HepG2 (cell line): ENCODE results near the gene CDH12. TPM values are rescaled to one million over a fixed set of nuclear protein-coding genes. Genes with fewer than 3 reads are reported as not detected.

Experiments used
- ATAC-seq: fragments of 200-7000 bp; cut with Tn5 transposase; 3 replicates; pipeline ENCODE4 v1.9.1; 2020; ENCODE audit warnings: mild to moderate bottlenecking, moderate library complexity
- BruUV-seq: library from RNA; stranded (reverse); fragments of 400-500 nt; replicated peaks from 2 replicates; lab custom pipeline; 2021; lab: Mats Ljungman, UMichigan
- CTCF ChIA-PET: fragments of 300-600 bp; formaldehyde crosslinking; extraction: SDS; loops from one replicate; lab custom pipeline; 2021; ENCODE audit warnings: low total read pairs, inconsistent platforms, low intra/inter-chr PET ratio; lab: Yijun Ruan, JAX
- POLR2A ChIA-PET: fragments of 350-600 bp; sonication (Branson Sonifier 250); formaldehyde crosslinking; loops from one replicate; lab custom pipeline; 2020; ENCODE audit warnings: antibody characterized with exemption, inconsistent platforms; lab: Yijun Ruan, JAX
- DNase-seq: peaks from one replicate; pipeline ENCODE4 v3.0.0-alpha.2; 2015; ENCODE audit warnings: low spot score
- FAIRE-seq: peaks from 3 replicates; lab custom pipeline; 2011; peaks lifted over from hg19 to GRCh38; lab: Jason Lieb, UNC
- H2AFZ ChIP-seq: one replicate; pipeline ENCODE4 v1.6.1; 2011; ENCODE audit warnings: low read length, inconsistent platforms
- H3K27ac ChIP-seq: fragments of 300-600 bp; 3 replicates; pipeline ENCODE4 v1.8.0; 2011; ENCODE audit warnings: mixed run types, mild to moderate bottlenecking, mixed read lengths, low read length, inconsistent platforms; ENCODE audit not compliant: insufficient read depth; ENCODE audit errors: extremely low read length
- H3K27me3 ChIP-seq, 2 experiments: fragments of 200-600 bp in 1 of 2; 2 replicates in 1 of 2; 3 replicates in 1 of 2; pipeline versions ENCODE4 v1.6.0 to v1.8.0; 2011; ENCODE audit warnings: low read length in 2 of 2, mild to moderate bottlenecking in 2 of 2, moderate library complexity in 2 of 2, inconsistent platforms in 1 of 2; ENCODE audit not compliant: insufficient read depth in 2 of 2, control insufficient read depth in 1 of 2
- H3K36me3 ChIP-seq, 2 experiments: fragments of 200-600 bp in 1 of 2; replicated peaks in 1 of 2; 2 replicates in 1 of 2; 3 replicates in 1 of 2; pipeline versions ENCODE4 v1.5.1 to v1.8.0; 2011; ENCODE audit warnings: low read length in 2 of 2, inconsistent platforms in 1 of 2; ENCODE audit not compliant: insufficient read depth in 2 of 2, control insufficient read depth in 1 of 2
- H3K4me1 ChIP-seq: 2 replicates; pipeline ENCODE4 v1.5.1; 2012; ENCODE audit warnings: low read length, inconsistent platforms; ENCODE audit not compliant: insufficient read depth
- H3K4me2 ChIP-seq: 2 replicates; pipeline ENCODE4 v1.6.0; 2011; ENCODE audit warnings: low read depth, low read length, inconsistent platforms
- H3K4me3 ChIP-seq, 3 experiments: fragments of 200-600 bp in 1 of 3; sonication (generic), shearing (Covaris generic) in 1 of 3; replicated peaks in 1 of 3; 2 replicates each; pipeline ENCODE4 v1.5.1; 2011 to 2016; ENCODE audit warnings: low read length in 3 of 3, inconsistent platforms in 2 of 3, low read depth in 2 of 3, mild to moderate bottlenecking in 2 of 3, control low read depth in 1 of 3, mixed read lengths in 1 of 3; ENCODE audit not compliant: insufficient read depth in 1 of 3
- H3K79me2 ChIP-seq: one replicate; pipeline ENCODE4 v1.6.1; 2011; ENCODE audit warnings: low read length, inconsistent platforms; ENCODE audit not compliant: insufficient read depth
- H3K9ac ChIP-seq: 2 replicates; pipeline ENCODE4 v1.6.0; 2011; ENCODE audit warnings: mild to moderate bottlenecking, low read depth, low read length, inconsistent platforms; ENCODE audit not compliant: insufficient read depth
- H3K9me3 ChIP-seq: 2 replicates; pipeline ENCODE4 v1.5.1; 2012; ENCODE audit warnings: mild to moderate bottlenecking, low read length
- H4K20me1 ChIP-seq: 2 replicates; pipeline ENCODE4 v1.6.0; 2011; ENCODE audit warnings: inconsistent platforms, mild to moderate bottlenecking, low read length, moderate library complexity; ENCODE audit not compliant: insufficient read depth
- ETV5 ChIP-seq: IDR thresholded peaks from 2 replicates; pipeline ENCODE4 v1.6.1; 2018; ENCODE audit warnings: missing biosample characterization, missing genetic modification reagents, inconsistent platforms, borderline replicate concordance
- FOXO4 ChIP-seq: sonication (generic); formaldehyde crosslinking; conservative IDR thresholded peaks from 2 replicates; pipeline ENCODE4 v1.8.1; 2023; ENCODE audit warnings: missing genetic modification reagents
- GMEB2 ChIP-seq: IDR thresholded peaks from 2 replicates; pipeline ENCODE4 v1.6.1; 2016; ENCODE audit warnings: missing biosample characterization, missing genetic modification reagents, low read depth
- HES4 ChIP-seq: sonication (generic); formaldehyde crosslinking; IDR thresholded peaks from 2 replicates; pipeline ENCODE4 v1.9.0; 2021; ENCODE audit warnings: mild to moderate bottlenecking, missing genetic modification reagents, borderline replicate concordance
- PAWR ChIP-seq: sonication (generic); formaldehyde crosslinking; IDR thresholded peaks from 2 replicates; pipeline ENCODE4 v1.4.0; 2020; ENCODE audit warnings: missing genetic modification reagents, mild to moderate bottlenecking, borderline replicate concordance
- PCBP2 ChIP-seq: fragments of 200-400 bp; formaldehyde crosslinking; optimal IDR thresholded peaks from 2 replicates; pipeline ENCODE3; 2018; ENCODE audit warnings: low read length, low read depth; ENCODE audit not compliant: poor library complexity, severe bottlenecking
- ZBTB3 ChIP-seq: sonication (generic); formaldehyde crosslinking; IDR thresholded peaks from 2 replicates; pipeline ENCODE4 v1.4.0; 2020; ENCODE audit warnings: low read depth, mild to moderate bottlenecking, moderate library complexity, missing genetic modification reagents, borderline replicate concordance
- ZBTB4 ChIP-seq: sonication (generic); formaldehyde crosslinking; IDR thresholded peaks from 2 replicates; pipeline ENCODE4 v1.4.0; 2020; ENCODE audit warnings: missing genetic modification reagents, mild to moderate bottlenecking, borderline replicate concordance
- ZKSCAN1 ChIP-seq: fragments of 150-350 bp; IDR thresholded peaks from 2 replicates; pipeline ENCODE4 v1.6.1; 2014; ENCODE audit warnings: low read length
- ZNF10 ChIP-seq: sonication (generic); formaldehyde crosslinking; IDR thresholded peaks from 2 replicates; pipeline ENCODE4 v1.4.0; 2020; ENCODE audit warnings: mild to moderate bottlenecking, low read depth, missing genetic modification reagents, borderline replicate concordance
- ZNF7 ChIP-seq: IDR thresholded peaks from 2 replicates; pipeline ENCODE4 v1.6.1; 2016; ENCODE audit warnings: missing biosample characterization, missing genetic modification reagents
- in situ Hi-C: cut with HindIII; loops from 2 replicates; pipeline ENCODE4 v1.10.0; 2017; ENCODE audit warnings: low pct_unique_long_range_greater_than_20kb; ENCODE audit not compliant: extremely low pct_ligation_motif_present
- intact Hi-C: fragments of 100-400 bp; cut with micrococcal nuclease; formaldehyde crosslinking; loops from one replicate; pipeline ENCODE4 v1.10.0; 2022; ENCODE audit not compliant: unreplicated experiment
- polyA plus RNA-seq, 8 experiments: library from polyadenylated mRNA; depleted of rRNA in 3 of 8; stranded (reverse) in 7 of 8; unstranded in 1 of 8; fragments of >200 nt; fragmentation: Illumina TruSeq in 4 of 8; extraction: Trizol in 4 of 8; gene quantifications; 2 replicates each; pipeline versions ENCODE4 v1.2.1 to v1.2.3, GENCODE V29; 2011 to 2016; ENCODE audit warnings: low read depth in 4 of 8, missing spikeins in 1 of 8, mixed read lengths in 1 of 8; ENCODE audit not compliant: insufficient read depth in 1 of 8
- total RNA-seq, 5 experiments: library from RNA; depleted of rRNA; stranded (reverse); fragments of >200 nt; fragmentation: Illumina TruSeq; extraction: Trizol; gene quantifications; 2 replicates each; pipeline ENCODE4 v1.2.3, GENCODE V29; 2016; ENCODE audit warnings: low read depth in 1 of 5

Gene CDH12
- total and polyA plus RNA-seq, 2 of the 13 experiments (the other 11 are each of a cell fraction or from before 2014, with no cell fraction given): not detected

- TF ChIP-seq ZBTB4 (CRISPR knock-in tag) (no peak), PAWR (no peak), PCBP2 (no peak), GMEB2 (CRISPR knock-in tag) (no peak), ETV5 (CRISPR knock-in tag) (no peak), ZNF10 (CRISPR knock-in tag) (no peak), ZKSCAN1 (no peak)
- TF ChIP-seq, all 625 proteins: peak for 0
These were observed 934.7 kb downstream of the CDH12 start (continued) for GRCh38 chr5:21918451-21918850.

GRCh38 chr5:21910731-21911130 lies 942.4 kb downstream of the CDH12 start:
- TF ChIP-seq ZBTB3 (CRISPR knock-in tag): no peak
- TF ChIP-seq FOXO4 (CRISPR knock-in tag): no peak
- no peak for TF ChIP-seq ZNF7
- no peak for TF ChIP-seq HES4 (CRISPR knock-in tag)
- no peaks in the 10 kb centered on the region for H3K36me3 ChIP-seq
- DNase-seq (no peak), ATAC-seq (no peak), FAIRE-seq (no peak)
- H3K9me3 ChIP-seq: no peaks in the 10 kb centered on the region
- H3K9ac ChIP-seq: no peak overlapping the region
- H3K27ac ChIP-seq: no peak overlapping the region
- CTCF ChIA-PET: no interaction called here
- in situ Hi-C loops (no loop called here), intact Hi-C loops (loop anchor here (10.0 kb wide), 1 partner anchor 1234 kb away; no protein-coding TSS in a partner anchor)
- no peak overlapping the region for H3K4me3 ChIP-seq
- H3K4me2 ChIP-seq: no peak overlapping the region
- no peak overlapping the region for H2AFZ ChIP-seq
- H3K79me2 ChIP-seq: no peaks in the 10 kb centered on the region
- no peaks in the 10 kb centered on the region for H3K4me1 ChIP-seq
- BruUV-seq: no TSS peak
- POLR2A ChIA-PET: no interaction called here
- no peaks in the 10 kb centered on the region; a peak in 1 of 5 replicates for H3K27me3 ChIP-seq
- H4K20me1 ChIP-seq: no peaks in the 10 kb centered on the region
